Right lobe of liver (tissue), 6 donors: ENCODE measurements around the gene FBLIM1. TPM values are rescaled to one million over a fixed set of nuclear protein-coding genes. Genes with fewer than 3 reads are reported as not detected.

Experiments
- ATAC-seq, 4 donors: fragments of 200-7000 bp; cut with Tn5 transposase; one replicate each; pipeline ENCODE4 v1.9.1; 2020; ENCODE audit warnings: mild to moderate bottlenecking in 4 of 4, moderate library complexity in 4 of 4
- DNase-seq, 3 donors: peaks; one replicate each; pipeline ENCODE4 v3.0.0-alpha.2; 2020
- H3K27ac ChIP-seq, 3 donors: fragments of 200-600 bp; one replicate each; pipeline ENCODE4 v1.8.0; 2022
- H3K27me3 ChIP-seq, 2 donors: fragments of 200-600 bp; one replicate each; pipeline ENCODE4 v1.8.0; 2022
- H3K36me3 ChIP-seq, 4 donors: fragments of 200-600 bp; sonication (generic) in 1 of 4; one replicate each; pipeline versions ENCODE4 v1.5.1 to v1.8.0; 2017 to 2022; ENCODE audit warnings: control low read depth in 1 of 4
- H3K4me1 ChIP-seq, 4 donors: fragments of 200-600 bp; sonication (generic) in 1 of 4; one replicate each; pipeline versions ENCODE4 v1.5.1 to v1.8.0; 2017 to 2022; ENCODE audit warnings: control low read depth in 1 of 4
- H3K4me3 ChIP-seq, 3 donors: fragments of 200-600 bp; one replicate each; pipeline ENCODE4 v1.8.0; 2022
- H3K9me3 ChIP-seq, 4 donors: fragments of 200-600 bp; sonication (generic) in 1 of 4; one replicate each; pipeline versions ENCODE4 v1.5.1 to v1.8.0; 2017 to 2022; ENCODE audit warnings: control low read depth in 1 of 4
- CTCF ChIP-seq, 4 donors: fragments of 200-600 bp in 3 of 4; fragments of 450-650 bp in 1 of 4; IDR thresholded peaks; one replicate each; pipeline versions ENCODE4 v1.5.1 to v1.8.0; 2016 to 2022; ENCODE audit warnings: antibody characterized with exemption in 4 of 4, mild to moderate bottlenecking in 2 of 4
- POLR2A ChIP-seq: fragments of 450-650 bp; IDR thresholded peaks from one replicate; pipeline ENCODE4 v1.6.1; 2017; ENCODE audit warnings: antibody characterized with exemption, mild to moderate bottlenecking
- WGBS: methylation state at CpG from one replicate; pipeline ENCODE4 v1.1.6; 2018; ENCODE audit warnings: low coverage, low lambda C conversion rate; ENCODE audit not compliant: insufficient coverage; ENCODE audit errors: missing lambda C conversion rate; 5-methylcytosine and 5-hydroxymethylcytosine counted together
- intact Hi-C, 2 donors: fragments of 100-400 bp; cut with DNase I; formaldehyde crosslinking; loops; one replicate each; pipeline versions ENCODE4 v1.11.2 to v1.14.1; 2022
- total RNA-seq, 6 experiments: library from RNA; depleted of rRNA in 2 of 6; stranded (reverse); fragments of >200 nt in 2 of 6; fragmentation: NEBNext Ultra II Directional in 3 of 6; extraction: Animal tissue kit (Norgen Biotek cat#: 25700) in 3 of 6; gene quantifications; one replicate each; pipeline versions ENCODE4 v1.1.0 to v1.2.4, GENCODE V29; 2016 to 2023
- donor health status: DM: no; HTN: yes; CAD: no.
- donor health status: DM: no; HTN: no; CAD: no.
- donor health status: DM: no; HTN: no; CAD: no.
- donor health status: DM: no; HTN: yes; CAD: no.
- donor health status: DM: no; HTN: yes; CAD: no.

FBLIM1 gene
- total RNA-seq, 6 experiments from 2014 or later: 4.0 to 13.1 (median 6.0) TPM

GRCh38 chr1:15748264-15748663 lies 10.3 kb upstream of the FBLIM1 start:
- Histone ChIP-seq H3K27ac (no peak overlapping the region), H3K9me3 (no peaks in the 10 kb centered on the region), H3K4me1 (no peaks in the 10 kb centered on the region), H3K36me3 (no peaks in the 10 kb centered on the region), H3K27me3 (no peaks in the 10 kb centered on the region), H3K4me3 (no peak overlapping the region)
- WGBS: 100% methylated on average over 3 of the region's 5 CpGs
- TF ChIP-seq CTCF (IDR thresholded peaks at IDR 0.05): no peak
- TF ChIP-seq POLR2A: no peak
- DNase-seq (no peak), ATAC-seq (no peak)
- intact Hi-C loops: no loop called here

DNA sequence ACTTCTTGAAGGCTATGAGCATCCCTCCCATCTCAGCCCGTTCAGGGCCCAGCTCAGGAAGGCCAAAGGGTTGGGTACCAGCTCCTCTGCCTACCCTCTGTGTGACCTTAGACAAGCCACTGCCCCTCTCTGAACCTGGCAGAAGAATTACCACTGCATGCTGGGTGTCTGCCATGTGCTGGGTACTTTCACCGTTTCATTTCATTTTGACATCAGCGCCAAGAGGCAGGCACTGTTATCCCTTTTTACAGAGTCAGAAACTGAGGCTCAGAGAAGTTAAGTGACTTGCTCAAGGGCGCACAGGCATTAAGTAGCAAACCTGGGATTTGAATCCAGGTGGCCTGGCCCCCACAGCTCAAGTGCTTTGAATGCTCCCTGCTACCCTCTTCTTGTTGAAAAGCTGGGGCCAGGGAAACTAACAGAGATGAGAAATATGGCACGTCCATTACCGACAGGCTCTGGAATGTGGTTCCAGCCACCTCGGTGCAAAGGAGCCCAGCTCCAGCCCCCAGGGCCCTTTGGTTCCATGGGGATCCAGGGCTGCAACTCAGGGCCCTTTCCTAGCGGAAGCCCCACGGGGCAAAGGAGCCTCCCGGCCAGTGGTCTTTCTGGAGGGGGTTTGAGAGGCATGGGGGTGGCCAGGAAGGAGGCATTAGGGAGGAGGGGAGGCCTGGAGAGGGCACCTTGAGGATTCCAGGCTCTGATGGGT lies 9.8 kb upstream of the FBLIM1 start:
- Histone ChIP-seq H3K27me3 (no peaks in the 10 kb centered on the region), H3K4me1 (no peaks in the 10 kb centered on the region), H3K27ac (no peak overlapping the region), H3K4me3 (no peak overlapping the region), H3K9me3 (no peaks in the 10 kb centered on the region), H3K36me3 (no peaks in the 10 kb centered on the region)
- TF ChIP-seq CTCF (IDR thresholded peaks at IDR 0.05) (no peak), POLR2A (no peak)
- intact Hi-C loops: no loop called here
- 40% methylated on average over 1 of the region's 10 CpGs for WGBS
- DNase-seq (no peak), ATAC-seq (no peak)

DNA sequence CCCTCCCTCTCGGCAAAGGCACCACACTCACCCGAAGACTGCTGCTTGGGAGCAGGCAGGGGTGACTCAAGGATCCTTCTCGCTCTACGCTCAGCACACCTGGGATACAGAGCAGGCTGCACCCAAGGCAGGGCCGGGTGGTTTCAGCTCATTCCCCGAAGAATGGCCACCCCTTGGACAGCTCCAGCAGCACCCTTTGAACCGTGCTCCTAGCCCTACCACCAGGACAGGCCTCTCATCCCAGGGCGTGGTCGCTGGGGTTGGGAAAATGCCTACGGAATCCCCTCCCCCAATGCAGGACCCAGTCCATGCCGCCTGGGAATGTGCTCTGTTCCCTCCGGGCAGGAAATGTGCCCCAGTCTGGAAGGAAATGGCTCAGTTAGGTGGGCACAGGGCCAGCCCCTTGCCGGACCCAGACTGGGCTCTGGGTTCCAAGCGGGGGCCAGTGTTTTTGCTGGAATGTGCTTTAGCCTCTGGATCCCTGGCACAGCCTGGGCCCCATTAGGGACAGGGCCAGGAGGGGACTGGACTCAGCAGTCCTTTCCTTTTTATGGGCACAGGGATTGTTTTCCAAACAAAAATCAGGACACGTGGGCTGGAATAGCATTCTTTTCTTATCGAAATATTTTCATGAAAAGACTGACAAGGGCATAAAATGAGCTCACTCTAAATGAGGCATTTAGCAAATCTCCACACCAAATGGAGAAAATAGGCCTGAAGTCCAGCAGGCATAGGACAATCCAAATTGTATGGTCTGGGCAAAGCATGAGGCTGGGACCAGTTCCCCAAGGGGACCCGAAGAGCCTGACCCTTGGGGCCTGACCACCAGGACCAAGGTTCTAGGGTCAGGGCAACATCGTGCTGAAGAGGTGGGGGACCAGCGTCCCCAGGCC lies 8.9 kb upstream of the FBLIM1 start:
- intact Hi-C loops: no loop called here
- 42% methylated on average over 3 of the region's 19 CpGs for WGBS
- H3K36me3 ChIP-seq: no peaks in the 10 kb centered on the region
- no peaks in the 10 kb centered on the region for H3K9me3 ChIP-seq
- TF ChIP-seq POLR2A: no peak
- TF ChIP-seq CTCF (IDR thresholded peaks at IDR 0.05): no peak
- no peak overlapping the region for H3K27ac ChIP-seq
- no peak overlapping the region for H3K4me3 ChIP-seq
- H3K4me1 ChIP-seq: no peaks in the 10 kb centered on the region
- DNase-seq: no peak
- no peaks in the 10 kb centered on the region for H3K27me3 ChIP-seq
- peak; percentile 4 to 36 (median 26) for ATAC-seq

DNA sequence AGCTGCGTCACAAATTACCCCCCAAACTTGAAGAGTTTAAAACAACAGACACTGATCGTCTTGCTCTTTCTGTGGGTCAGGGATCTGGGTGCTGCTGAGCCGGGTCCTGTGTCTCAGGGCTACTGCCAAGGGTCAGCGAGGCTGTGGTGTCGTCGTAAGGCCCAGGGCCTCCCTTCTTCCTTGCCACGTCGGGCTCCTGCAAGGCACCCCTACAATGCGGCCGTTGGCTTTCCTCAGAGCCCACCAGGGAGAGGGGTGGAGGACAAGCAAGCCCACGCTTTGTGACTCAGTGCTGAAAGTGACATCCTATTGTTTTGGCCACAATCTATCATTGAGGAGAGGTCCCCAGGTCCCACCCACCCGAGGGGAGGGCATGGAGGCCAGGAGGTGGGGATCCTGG lies 7.7 kb upstream of the FBLIM1 start:
- TF ChIP-seq POLR2A: no peak
- no peak for TF ChIP-seq CTCF (IDR thresholded peaks at IDR 0.05)
- ATAC-seq (no peak), DNase-seq (no peak)
- Histone ChIP-seq H3K27ac (no peak overlapping the region), H3K27me3 (no peaks in the 10 kb centered on the region), H3K9me3 (no peaks in the 10 kb centered on the region), H3K4me1 (no peaks in the 10 kb centered on the region), H3K4me3 (no peak overlapping the region), H3K36me3 (no peaks in the 10 kb centered on the region)
- WGBS: 59% methylated on average over 2 of the region's 12 CpGs
- intact Hi-C loops: no loop called here
